D721Med (cell line): ENCODE data around the gene IMMP2L.

Source experiments
- DNase-seq: peaks from one replicate; pipeline ENCODE4 v3.0.0; 2011; ENCODE audit warnings: low spot score; ENCODE audit not compliant: insufficient read length
- FAIRE-seq: peaks from 2 replicates; lab custom pipeline; 2011; peaks lifted over from hg19 to GRCh38; lab: Jason Lieb, UNC
- CTCF ChIP-seq: IDR thresholded peaks from 2 replicates; pipeline ENCODE4 v1.5.1; 2012; ENCODE audit warnings: mild to moderate bottlenecking, control low read depth; ENCODE audit not compliant: insufficient read depth; ENCODE audit errors: missing control alignments

The IMMP2L gene

DNA sequence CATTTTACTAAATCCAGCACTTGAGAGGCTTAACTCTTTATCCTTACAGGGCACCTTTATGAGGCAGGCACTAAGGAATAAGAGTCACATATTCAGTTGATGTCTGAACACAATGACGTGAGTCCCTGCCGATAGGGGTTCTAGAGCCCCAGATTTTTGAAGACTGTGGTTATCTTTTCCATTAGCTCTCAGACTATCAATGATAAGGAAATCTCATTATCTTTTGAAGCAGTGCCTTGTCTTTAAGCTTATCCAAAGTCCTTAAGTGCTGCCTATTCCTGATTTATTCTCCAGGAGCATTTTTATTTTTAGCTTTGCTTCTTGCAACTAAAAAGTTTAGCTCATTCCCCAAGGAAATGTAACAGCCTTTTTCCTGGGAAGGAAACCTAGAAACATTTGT lies 915.5 kb downstream of the IMMP2L start:
- FAIRE-seq (peak; percentile 77), DNase-seq (no peak)
- no peak for TF ChIP-seq CTCF

- DNase-seq (no peak), FAIRE-seq (no peak)
- TF ChIP-seq CTCF = no peak
Measured at GRCh38 chr7:110645616-110646015, 916.7 kb downstream of the IMMP2L start.

- no peak for TF ChIP-seq CTCF
- FAIRE-seq (no peak), DNase-seq (no peak)
Measured at GRCh38 chr7:110645060-110645459, 917.2 kb downstream of the IMMP2L start.

DNA sequence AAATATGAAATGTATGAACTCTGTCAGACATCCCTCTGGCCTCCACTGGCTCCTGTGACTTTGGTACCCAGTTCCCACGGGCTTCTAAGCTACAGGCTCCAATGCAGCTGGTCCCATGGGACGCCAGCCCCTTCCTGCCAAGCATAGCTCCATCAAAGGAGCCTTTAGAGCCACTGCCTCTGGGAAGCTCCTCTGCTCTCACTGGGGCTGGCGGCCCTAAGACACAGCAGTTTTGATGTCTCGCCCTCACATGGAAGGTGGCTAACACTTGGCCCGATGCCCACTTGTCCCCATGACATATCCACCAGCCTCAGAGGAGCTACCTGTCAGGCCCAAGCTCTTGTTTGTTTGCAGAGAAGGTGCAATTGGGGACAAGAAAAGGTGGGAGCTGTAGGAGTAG lies 925.0 kb downstream of the IMMP2L start:
- no peak for DNase-seq
- no peak for FAIRE-seq
- TF ChIP-seq CTCF = no peak

GRCh38 chr7:110633313-110633712 lies 929.0 kb downstream of the IMMP2L start:
- TF ChIP-seq CTCF = no peak
- FAIRE-seq = no peak
- DNase-seq = no peak

- no peak for FAIRE-seq
- no peak for DNase-seq
- no peak for TF ChIP-seq CTCF
Measured at GRCh38 chr7:110626414-110626813, 935.9 kb downstream of the IMMP2L start.

DNA sequence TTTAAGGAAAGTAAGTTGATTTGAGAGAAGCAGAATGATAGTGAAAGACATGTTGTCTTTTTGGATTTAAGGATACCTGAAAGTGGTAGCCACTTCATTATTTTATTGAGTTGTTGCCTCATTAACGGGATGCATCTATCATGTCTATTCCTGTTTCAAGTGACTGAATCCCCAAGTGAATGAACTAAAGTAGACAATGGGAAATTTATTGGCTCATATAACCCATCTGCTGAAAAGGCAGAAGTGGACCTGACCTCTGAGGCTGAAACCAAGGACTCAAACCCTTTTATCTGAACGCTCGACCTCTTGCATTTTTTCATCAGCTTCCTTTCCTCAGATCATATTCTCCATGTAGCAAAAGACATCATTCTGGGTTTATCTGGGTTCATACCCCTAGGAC lies 937.0 kb downstream of the IMMP2L start:
- TF ChIP-seq CTCF = no peak
- DNase-seq (no peak), FAIRE-seq (no peak)
